Thymus (tissue), 11 donors: ENCODE results near the gene DLST. TPM values are rescaled to one million over a fixed set of nuclear protein-coding genes. Genes with fewer than 3 reads are reported as not detected.

Experiments
- DNase-seq, 9 donors: peaks; one replicate each; pipeline ENCODE4 v3.0.0-alpha.2; 2013; ENCODE audit warnings: low spot score in 9 of 9, low read depth in 6 of 9, missing footprints in 1 of 9
- H3K27ac ChIP-seq, 2 donors: one replicate each; pipeline ENCODE4 v1.5.1; 2013; ENCODE audit warnings: control low read depth in 1 of 2, low read depth in 1 of 2, low read length in 1 of 2, mild to moderate bottlenecking in 1 of 2, moderate library complexity in 1 of 2
- H3K27me3 ChIP-seq, 2 donors: one replicate each; pipeline ENCODE4 v1.5.1; 2013; ENCODE audit warnings: low read length in 1 of 2; ENCODE audit not compliant: control insufficient read depth in 2 of 2, insufficient read depth in 1 of 2
- H3K36me3 ChIP-seq, 2 donors: one replicate each; pipeline ENCODE4 v1.5.1; 2013; ENCODE audit warnings: low read length in 1 of 2, mild to moderate bottlenecking in 1 of 2, moderate library complexity in 1 of 2; ENCODE audit not compliant: control insufficient read depth in 2 of 2, insufficient read depth in 2 of 2
- H3K4me1 ChIP-seq, 2 donors: one replicate each; pipeline ENCODE4 v1.5.1; 2013; ENCODE audit warnings: low read length in 2 of 2; ENCODE audit not compliant: control insufficient read depth in 2 of 2, insufficient read depth in 2 of 2
- H3K4me3 ChIP-seq, 2 donors: one replicate each; pipeline ENCODE4 v1.5.1; 2013; ENCODE audit warnings: low read length in 2 of 2, control low read depth in 1 of 2, mild to moderate bottlenecking in 1 of 2
- H3K9me3 ChIP-seq, 2 donors: one replicate each; pipeline ENCODE4 v1.5.1; 2013; ENCODE audit warnings: low read length in 1 of 2, mild to moderate bottlenecking in 1 of 2; ENCODE audit not compliant: control insufficient read depth in 2 of 2, insufficient read depth in 1 of 2
- WGBS: extraction: QIAGEN DNeasy Blood & Tissue Kit; methylation state at CpG from one replicate; pipeline ENCODE4 v1.1.7; 2013; 5-methylcytosine and 5-hydroxymethylcytosine counted together
- polyA plus RNA-seq: library from polyadenylated mRNA; stranded (reverse); fragments of 200-250 nt; gene quantifications from one replicate; pipeline ENCODE4 v1.2.3, GENCODE V29; 2013
- total RNA-seq: library from RNA; stranded (reverse); fragments of 120-200 nt; gene quantifications from one replicate; pipeline ENCODE4 v1.2.4, GENCODE V29; 2013
- donor health status: healthy.

DLST gene
- total and polyA plus RNA-seq, 2 donors: 29.8 to 49.4 TPM

DNA sequence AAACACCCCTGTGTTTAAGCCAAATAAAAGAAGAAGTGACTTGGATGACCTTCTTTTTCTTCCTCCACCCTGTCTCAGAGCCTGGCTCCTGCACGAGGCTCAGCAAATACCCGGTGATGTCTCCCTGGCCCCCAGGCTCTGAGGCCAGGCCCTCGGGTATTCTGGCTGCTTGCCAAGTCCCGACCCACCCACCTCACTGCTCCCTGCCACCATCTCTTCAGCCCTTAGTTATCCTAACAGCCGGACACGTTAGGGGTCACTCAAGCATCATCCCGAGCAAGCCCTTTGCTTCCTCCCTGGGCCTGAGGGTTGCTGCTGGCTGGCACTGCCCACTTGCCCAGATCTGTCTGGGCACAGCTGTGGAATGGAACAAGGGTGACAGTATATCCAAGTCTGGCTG, 34.1 kb downstream of the DLST start:
- no peak overlapping the region for H3K27ac ChIP-seq
- H3K27me3 ChIP-seq: no peaks in the 10 kb centered on the region
- H3K4me1 ChIP-seq: peaks cover 9 to 53% of the 10 kb centered on the region in 2 donors
- no peak overlapping the region for H3K4me3 ChIP-seq
- no peaks in the 10 kb centered on the region for H3K9me3 ChIP-seq
- 72% methylated on average over 7 of the region's 7 CpGs for WGBS
- H3K36me3 ChIP-seq: no peaks in the 10 kb centered on the region
- DNase-seq: no peak

DNA sequence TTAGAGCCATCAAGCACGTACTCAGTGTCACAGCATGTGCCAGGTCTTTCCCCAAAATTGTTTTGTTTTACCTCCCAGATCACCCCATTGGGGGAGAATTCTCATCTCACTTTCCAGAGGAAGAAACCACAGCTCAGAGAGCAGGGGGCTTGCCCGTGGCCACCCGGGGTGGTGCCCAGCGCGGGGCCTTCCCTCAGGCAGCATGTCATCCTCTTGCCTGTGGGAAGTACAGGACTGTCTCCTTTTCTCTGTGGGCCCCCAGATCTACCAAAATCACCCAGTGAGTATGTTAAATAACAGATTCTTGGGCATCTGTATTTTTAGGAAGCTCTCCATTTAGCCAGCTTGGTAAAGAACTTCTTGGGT, 35.4 kb downstream of the DLST start:
- no peak for DNase-seq
- WGBS: 94% methylated on average over 5 of the region's 5 CpGs
- no peaks in the 10 kb centered on the region for H3K27me3 ChIP-seq
- H3K36me3 ChIP-seq: no peaks in the 10 kb centered on the region
- peak overlapping the region in 1 of 2 donors; percentile 57 for H3K27ac ChIP-seq
- peaks cover 9 to 41% of the 10 kb centered on the region in 2 donors for H3K4me1 ChIP-seq
- no peak overlapping the region for H3K4me3 ChIP-seq
- H3K9me3 ChIP-seq: no peaks in the 10 kb centered on the region

DNA sequence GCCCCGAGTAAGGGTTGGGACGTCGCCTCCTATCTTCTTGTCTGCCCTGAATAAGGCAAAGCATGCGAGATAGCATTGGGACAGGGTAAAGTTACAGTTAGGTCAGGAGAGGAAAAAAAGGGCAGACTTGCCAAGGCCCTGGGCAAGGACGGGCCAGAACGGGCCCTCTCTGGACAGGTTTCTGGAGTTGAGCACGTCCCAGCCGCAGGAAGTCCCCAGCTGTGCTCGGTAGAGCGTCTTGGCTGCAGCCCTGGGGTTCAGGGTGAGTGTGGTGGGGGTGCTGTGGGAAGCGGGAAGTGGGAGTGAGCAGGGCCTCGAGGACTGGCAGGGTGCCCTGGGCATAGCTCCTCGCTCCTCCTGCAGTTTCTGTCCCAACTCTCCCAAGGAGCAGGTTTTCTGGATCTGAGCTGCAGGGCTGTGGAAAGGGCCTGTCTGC, 35.9 kb downstream of the DLST start:
- H3K36me3 ChIP-seq: no peaks in the 10 kb centered on the region
- H3K27ac ChIP-seq: peak overlapping the region in 1 of 2 donors; percentile 30
- H3K4me1 ChIP-seq: peaks cover 7 to 38% of the 10 kb centered on the region in 2 donors
- H3K4me3 ChIP-seq: no peak overlapping the region
- no peak for DNase-seq
- no peaks in the 10 kb centered on the region for H3K9me3 ChIP-seq
- 91% methylated on average over 13 of the region's 13 CpGs for WGBS
- peaks cover 0 to 2% of the 10 kb centered on the region in 2 donors for H3K27me3 ChIP-seq

DNA sequence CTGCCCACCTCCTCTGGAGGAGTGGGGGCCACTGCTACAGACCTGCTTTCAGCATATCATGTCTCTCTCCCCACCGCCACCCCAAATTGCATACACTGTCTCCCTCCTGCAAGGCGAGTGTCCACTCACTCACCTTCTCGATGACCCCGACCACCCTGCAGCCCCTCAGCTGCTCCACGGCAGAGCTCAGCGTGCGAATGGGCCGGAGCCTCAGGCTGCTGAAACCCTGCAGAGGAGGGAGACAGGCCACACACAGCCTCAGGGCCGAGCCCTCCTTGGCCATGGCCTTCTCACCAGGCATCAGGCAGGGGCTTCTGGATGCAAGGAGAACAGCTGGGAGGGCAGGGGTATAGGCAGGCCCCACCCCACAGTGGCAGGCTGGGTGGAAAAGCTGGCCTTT, 36.7 kb downstream of the DLST start:
- no peak for DNase-seq
- Histone ChIP-seq H3K27me3 (peaks cover 0 to 6% of the 10 kb centered on the region in 2 donors), H3K27ac (no peak overlapping the region), H3K4me3 (no peak overlapping the region), H3K36me3 (no peaks in the 10 kb centered on the region), H3K4me1 (peaks cover 0 to 36% of the 10 kb centered on the region in 2 donors), H3K9me3 (no peaks in the 10 kb centered on the region)
- 97% methylated on average over 9 of the region's 9 CpGs for WGBS

DNA sequence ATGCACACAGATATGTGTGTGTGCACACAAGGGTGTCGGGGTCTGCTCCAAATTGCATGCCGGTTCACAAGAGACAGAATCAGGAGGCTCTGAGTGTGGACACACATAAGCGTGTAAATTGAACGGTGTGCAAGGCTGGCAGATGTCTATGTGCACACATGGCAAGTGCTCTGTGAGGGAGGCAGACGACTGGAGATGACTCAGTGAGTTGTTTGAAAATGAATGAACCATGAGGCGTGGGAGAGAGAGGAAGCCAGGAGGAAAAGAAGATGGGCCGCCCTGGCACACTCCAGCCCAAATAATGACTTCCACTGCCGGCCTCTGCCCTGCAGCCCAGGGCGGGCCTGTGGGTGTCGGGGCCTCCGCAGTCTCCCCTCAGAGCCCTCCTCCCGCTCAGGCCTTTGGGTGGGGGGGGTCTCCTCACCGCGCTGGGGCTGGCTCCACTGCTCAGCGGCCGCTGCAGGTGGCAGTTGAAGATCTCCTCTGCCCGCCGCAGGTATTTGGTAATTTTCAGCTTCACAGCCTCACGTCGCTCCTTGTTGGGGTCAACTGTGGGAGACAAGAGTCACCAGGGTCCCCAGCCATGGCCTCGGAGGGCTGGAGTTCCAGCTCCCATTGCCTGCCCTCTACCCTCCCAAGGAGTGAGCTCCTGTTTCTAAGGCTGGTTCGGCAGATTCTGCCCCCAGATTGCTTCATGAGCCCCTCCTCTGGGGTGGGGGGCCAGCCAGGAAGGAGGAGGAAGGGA, 37.9 kb downstream of the DLST start:
- peaks cover 0 to 8% of the 10 kb centered on the region in 2 donors for H3K27me3 ChIP-seq
- 94% methylated on average over 22 of the region's 22 CpGs for WGBS
- no peak for DNase-seq
- H3K4me3 ChIP-seq: no peak overlapping the region
- H3K36me3 ChIP-seq: no peaks in the 10 kb centered on the region
- H3K4me1 ChIP-seq: peaks cover 0 to 27% of the 10 kb centered on the region in 2 donors
- H3K9me3 ChIP-seq: no peaks in the 10 kb centered on the region
- no peak overlapping the region for H3K27ac ChIP-seq

DNA sequence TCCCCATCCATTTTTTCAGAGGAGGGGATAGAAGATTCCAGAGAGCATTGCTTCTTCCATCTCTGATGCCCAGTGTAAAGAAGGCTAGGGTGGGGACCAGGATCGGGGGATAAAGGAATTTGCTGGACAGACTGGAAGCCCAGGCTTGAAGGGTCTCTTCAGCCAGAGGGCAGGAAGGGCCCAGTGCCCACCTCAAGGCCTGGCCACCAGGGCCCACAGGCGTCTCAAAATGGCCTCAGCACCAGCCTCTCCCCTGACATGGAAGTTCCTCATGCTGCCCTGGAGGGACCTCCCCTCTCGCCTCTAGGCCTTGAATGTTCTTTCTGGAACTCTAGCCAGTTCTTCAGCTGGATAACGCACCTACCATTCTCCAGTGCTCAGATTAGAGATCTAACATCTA, 38.6 kb downstream of the DLST start:
- no peak overlapping the region for H3K4me3 ChIP-seq
- no peak overlapping the region for H3K27ac ChIP-seq
- H3K4me1 ChIP-seq: peaks cover 0 to 27% of the 10 kb centered on the region in 2 donors
- no peak for DNase-seq
- no peaks in the 10 kb centered on the region for H3K36me3 ChIP-seq
- no peaks in the 10 kb centered on the region for H3K9me3 ChIP-seq
- H3K27me3 ChIP-seq: peaks cover 0 to 8% of the 10 kb centered on the region in 2 donors
- 98% methylated on average over 4 of the region's 4 CpGs for WGBS

DNA sequence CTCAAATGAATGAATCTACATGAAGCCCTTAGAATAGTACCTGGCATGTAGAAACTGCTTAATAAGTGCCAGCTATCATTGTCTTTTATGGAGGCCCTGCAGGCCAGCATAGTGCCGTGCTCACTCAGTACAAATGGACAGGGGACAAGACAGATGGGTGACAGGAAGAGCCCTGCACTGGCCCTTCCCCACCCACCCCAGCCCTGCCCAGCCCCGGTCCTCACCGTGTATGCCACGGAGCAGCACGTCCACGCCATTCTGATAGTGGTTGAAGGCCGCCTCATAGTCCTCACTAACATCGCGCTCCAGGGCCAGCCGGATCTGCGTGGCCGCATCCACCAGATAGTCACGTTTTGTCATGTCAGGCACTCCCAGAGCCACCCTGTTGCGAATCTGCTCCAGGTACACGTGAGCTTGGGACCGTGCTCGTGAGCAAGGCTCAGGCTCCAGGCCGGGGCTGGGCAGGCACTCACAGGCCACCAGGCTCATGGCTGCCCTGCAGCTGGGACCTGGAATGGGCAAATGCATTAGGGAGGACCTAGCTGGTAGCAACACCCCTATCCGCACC, 39.4 kb downstream of the DLST start:
- WGBS: 96% methylated on average over 19 of the region's 19 CpGs
- DNase-seq: no peak
- H3K27ac ChIP-seq: no peak overlapping the region
- peaks cover 0 to 8% of the 10 kb centered on the region in 2 donors for H3K27me3 ChIP-seq
- no peak overlapping the region for H3K4me3 ChIP-seq
- H3K36me3 ChIP-seq: no peaks in the 10 kb centered on the region
- H3K9me3 ChIP-seq: no peaks in the 10 kb centered on the region
- H3K4me1 ChIP-seq: peaks cover 0 to 24% of the 10 kb centered on the region in 2 donors

DNA sequence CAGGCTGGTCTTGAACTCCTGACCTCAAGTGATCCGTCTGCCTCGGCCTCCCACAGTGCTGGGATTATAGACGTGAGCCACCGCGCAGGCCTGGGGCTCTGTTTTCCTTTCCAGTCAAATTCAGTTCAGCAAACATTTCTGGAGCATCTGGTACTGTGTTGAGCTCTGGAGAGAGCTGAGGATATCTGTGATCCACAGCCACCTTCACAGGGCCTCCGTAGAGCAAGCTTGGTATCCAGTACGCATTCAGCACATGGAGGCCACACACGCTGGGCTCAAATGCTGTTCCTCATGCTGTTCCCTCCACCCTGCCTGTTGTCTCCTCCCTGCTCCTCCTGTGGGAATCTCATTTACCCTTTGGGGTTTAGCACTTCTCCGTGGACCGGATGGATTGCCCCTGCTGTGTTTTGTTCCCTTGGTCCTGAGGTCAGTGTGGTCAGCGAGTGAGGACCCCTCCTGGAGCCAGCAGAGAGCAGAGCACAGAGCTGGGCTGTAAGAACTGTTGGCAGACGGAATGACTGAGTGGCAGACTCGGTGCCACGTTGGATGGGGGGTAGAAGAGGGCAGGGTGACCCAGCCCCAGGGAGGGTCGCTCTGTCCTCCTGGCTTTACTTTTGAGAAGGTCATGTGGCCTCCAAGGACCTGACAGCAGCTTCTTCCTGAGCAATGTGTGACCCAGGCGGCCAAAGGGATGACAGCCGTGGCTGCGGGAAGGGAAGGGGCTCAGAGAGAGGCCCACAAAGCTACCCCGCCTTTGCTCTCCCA, 40.5 kb downstream of the DLST start:
- H3K36me3 ChIP-seq: no peaks in the 10 kb centered on the region
- peak overlapping the region in 1 of 2 donors; percentile 49 for H3K4me3 ChIP-seq
- no peaks in the 10 kb centered on the region for H3K9me3 ChIP-seq
- H3K27me3 ChIP-seq: peaks cover 0 to 8% of the 10 kb centered on the region in 2 donors
- WGBS: 94% methylated on average over 19 of the region's 19 CpGs
- no peak overlapping the region for H3K27ac ChIP-seq
- DNase-seq: no peak
- peaks cover 0 to 19% of the 10 kb centered on the region in 2 donors for H3K4me1 ChIP-seq
